Immature natural killer cell (primary cell): Measurements from ENCODE around the gene DYNC1I1. TPM values are rescaled to one million over a fixed set of nuclear protein-coding genes. Genes with fewer than 3 reads are reported as not detected.

Experiments used
- DNase-seq, 3 donors: peaks; one replicate each; pipeline ENCODE4 v3.0.0; 2022; ENCODE audit warnings: mixed read lengths in 1 of 3
- H3K27ac Mint-ChIP-seq, 6 donors: one replicate each; pipeline ENCODE4 v1.8.0; 2020; ENCODE audit warnings: mixed read lengths in 6 of 6, mild to moderate bottlenecking in 5 of 6, inconsistent platforms in 4 of 6, moderate library complexity in 3 of 6
- H3K27me3 Mint-ChIP-seq, 3 donors: one replicate each; pipeline ENCODE4 v1.8.0; 2020 to 2021; ENCODE audit warnings: low read depth in 3 of 3, mild to moderate bottlenecking in 3 of 3, mixed read lengths in 3 of 3, moderate library complexity in 3 of 3, inconsistent platforms in 1 of 3
- H3K36me3 Mint-ChIP-seq, 3 donors: one replicate each; pipeline ENCODE4 v1.8.0; 2020; ENCODE audit warnings: mixed read lengths in 3 of 3, inconsistent platforms in 2 of 3, mild to moderate bottlenecking in 2 of 3
- H3K4me1 Mint-ChIP-seq, 2 donors: one replicate each; pipeline ENCODE4 v1.8.0; 2020; ENCODE audit warnings: inconsistent platforms in 2 of 2, mild to moderate bottlenecking in 2 of 2, mixed read lengths in 2 of 2, moderate library complexity in 1 of 2
- H3K4me3 Mint-ChIP-seq, 5 donors: one replicate each; pipeline ENCODE4 v1.8.0; 2020; ENCODE audit warnings: mild to moderate bottlenecking in 5 of 5, mixed read lengths in 5 of 5, inconsistent platforms in 3 of 5, moderate library complexity in 3 of 5
- H3K9me3 Mint-ChIP-seq, 6 donors: one replicate each; pipeline ENCODE4 v1.8.0; 2020; ENCODE audit warnings: mild to moderate bottlenecking in 6 of 6, mixed read lengths in 6 of 6, inconsistent platforms in 4 of 6, moderate library complexity in 3 of 6
- polyA plus RNA-seq, 3 donors: library from polyadenylated mRNA; unstranded; fragments of 300-500 nt; fragmentation: Illumina TruSeq; gene quantifications; one replicate each; pipeline ENCODE4 v1.2.3, GENCODE V29; 2021

DYNC1I1 gene
- polyA plus RNA-seq, 3 donors from 2014 or later = not detected

- H3K27ac Mint-ChIP-seq = no peak overlapping the region
- no peaks in the 10 kb centered on the region for H3K36me3 Mint-ChIP-seq
- no peak overlapping the region for H3K4me3 Mint-ChIP-seq
- H3K4me1 Mint-ChIP-seq = no peaks in the 10 kb centered on the region
- no peak for DNase-seq
- peaks cover 0 to 7% (median 4%) of the 10 kb centered on the region in 3 donors for H3K27me3 Mint-ChIP-seq
- no peaks in the 10 kb centered on the region for H3K9me3 Mint-ChIP-seq
Measured at GRCh38 chr7:96090756-96091155, 318.4 kb downstream of the DYNC1I1 start.

GRCh38 chr7:96093435-96093834, 321.1 kb downstream of the DYNC1I1 start:
- Mint-ChIP-seq H3K27ac (no peak overlapping the region), H3K27me3 (peaks cover 0 to 7% (median 4%) of the 10 kb centered on the region in 3 donors), H3K36me3 (no peaks in the 10 kb centered on the region), H3K4me1 (no peaks in the 10 kb centered on the region), H3K4me3 (no peak overlapping the region), H3K9me3 (peaks cover 0 to 4% (median under 1%) of the 10 kb centered on the region in 6 donors)
- no peak for DNase-seq

- Mint-ChIP-seq H3K36me3 (no peaks in the 10 kb centered on the region), H3K4me3 (no peak overlapping the region), H3K4me1 (no peaks in the 10 kb centered on the region), H3K27me3 (peaks cover 1 to 3% (median 2%) of the 10 kb centered on the region in 3 donors), H3K27ac (no peak overlapping the region), H3K9me3 (peaks cover 0 to 5% (median 2%) of the 10 kb centered on the region in 6 donors)
- DNase-seq = no peak
Measured at GRCh38 chr7:96097835-96098234, 325.5 kb downstream of the DYNC1I1 start.

- Mint-ChIP-seq H3K36me3 (no peaks in the 10 kb centered on the region), H3K27me3 (peaks cover 0 to 2% (median 1%) of the 10 kb centered on the region in 3 donors), H3K4me3 (no peak overlapping the region), H3K27ac (no peak overlapping the region), H3K9me3 (peaks cover 0 to 5% (median 2%) of the 10 kb centered on the region in 6 donors), H3K4me1 (no peaks in the 10 kb centered on the region)
- no peak for DNase-seq
Measured at GRCh38 chr7:96100737-96101136, 328.4 kb downstream of the DYNC1I1 start.

GRCh38 chr7:96102096-96102811, 329.9 kb downstream of the DYNC1I1 start:
- no peak overlapping the region for H3K27ac Mint-ChIP-seq
- H3K27me3 Mint-ChIP-seq = peaks cover 1 to 2% (median 2%) of the 10 kb centered on the region in 3 donors
- H3K36me3 Mint-ChIP-seq = no peaks in the 10 kb centered on the region
- H3K9me3 Mint-ChIP-seq = peaks cover 0 to 5% (median 2%) of the 10 kb centered on the region in 6 donors
- no peaks in the 10 kb centered on the region for H3K4me1 Mint-ChIP-seq
- no peak for DNase-seq
- H3K4me3 Mint-ChIP-seq = no peak overlapping the region

- no peaks in the 10 kb centered on the region for H3K36me3 Mint-ChIP-seq
- H3K4me3 Mint-ChIP-seq = no peak overlapping the region
- peaks cover 2 to 3% (median 2%) of the 10 kb centered on the region in 3 donors for H3K27me3 Mint-ChIP-seq
- H3K27ac Mint-ChIP-seq = no peak overlapping the region
- H3K9me3 Mint-ChIP-seq = peaks cover 0 to 2% (median under 1%) of the 10 kb centered on the region in 6 donors
- no peaks in the 10 kb centered on the region for H3K4me1 Mint-ChIP-seq
- DNase-seq = no peak
Measured at GRCh38 chr7:96104984-96105383, 332.6 kb downstream of the DYNC1I1 start.

GRCh38 chr7:96111405-96111804, 339.1 kb downstream of the DYNC1I1 start:
- peaks cover 0 to 2% (median 0%) of the 10 kb centered on the region in 6 donors for H3K9me3 Mint-ChIP-seq
- no peak for DNase-seq
- H3K27ac Mint-ChIP-seq = no peak overlapping the region
- H3K36me3 Mint-ChIP-seq = no peaks in the 10 kb centered on the region
- H3K4me1 Mint-ChIP-seq = no peaks in the 10 kb centered on the region
- H3K4me3 Mint-ChIP-seq = no peak overlapping the region
- H3K27me3 Mint-ChIP-seq = peaks cover 2 to 5% (median 2%) of the 10 kb centered on the region in 3 donors

GRCh38 chr7:96114190-96114589, 341.8 kb downstream of the DYNC1I1 start:
- H3K9me3 Mint-ChIP-seq = peaks cover 0 to 1% (median 0%) of the 10 kb centered on the region in 6 donors
- no peaks in the 10 kb centered on the region for H3K36me3 Mint-ChIP-seq
- peaks cover 2 to 3% (median 2%) of the 10 kb centered on the region in 3 donors for H3K27me3 Mint-ChIP-seq
- H3K27ac Mint-ChIP-seq = no peak overlapping the region
- DNase-seq = no peak
- H3K4me3 Mint-ChIP-seq = no peak overlapping the region
- peaks cover 7% of the 10 kb centered on the region in 2 donors for H3K4me1 Mint-ChIP-seq

- no peak overlapping the region for H3K4me3 Mint-ChIP-seq
- H3K27me3 Mint-ChIP-seq = peaks cover 2% of the 10 kb centered on the region in 3 donors
Measured at GRCh38 chr7:96116173-96116572, 343.8 kb downstream of the DYNC1I1 start.

GRCh38 chr7:96118449-96119001, 346.2 kb downstream of the DYNC1I1 start:
- no peak for DNase-seq
- H3K4me3 Mint-ChIP-seq = peak overlapping the region in 2 of 5 donors; percentile 1 to 46
- peak overlapping the region in 2 of 6 donors; percentile 40 to 62 for H3K27ac Mint-ChIP-seq
- H3K27me3 Mint-ChIP-seq = peaks cover 0 to 2% (median 2%) of the 10 kb centered on the region in 3 donors
- H3K36me3 Mint-ChIP-seq = peaks cover 0 to 25% (median 22%) of the 10 kb centered on the region in 3 donors
- H3K9me3 Mint-ChIP-seq = no peaks in the 10 kb centered on the region
- H3K4me1 Mint-ChIP-seq = peaks cover 7 to 11% of the 10 kb centered on the region in 2 donors

More at GRCh38 chr7:96116173-96116572, 343.8 kb downstream of the DYNC1I1 start:
- Mint-ChIP-seq H3K9me3 (peaks cover 0 to under 1% (median 0%) of the 10 kb centered on the region in 6 donors), H3K36me3 (peaks cover 0 to 17% (median 12%) of the 10 kb centered on the region in 3 donors), H3K4me1 (peaks cover 7% of the 10 kb centered on the region in 2 donors), H3K27ac (no peak overlapping the region)
- DNase-seq = no peak

- Mint-ChIP-seq H3K4me3 (no peak overlapping the region), H3K27me3 (peaks cover 0 to 2% (median 0%) of the 10 kb centered on the region in 3 donors), H3K27ac (no peak overlapping the region), H3K9me3 (no peaks in the 10 kb centered on the region), H3K36me3 (peaks cover 0 to 32% (median 24%) of the 10 kb centered on the region in 3 donors), H3K4me1 (peaks cover 7 to 11% of the 10 kb centered on the region in 2 donors)
- DNase-seq = no peak
Measured at GRCh38 chr7:96120445-96121225, 348.3 kb downstream of the DYNC1I1 start.

GRCh38 chr7:96121752-96122151, 349.4 kb downstream of the DYNC1I1 start:
- Mint-ChIP-seq H3K27ac (no peak overlapping the region), H3K9me3 (no peaks in the 10 kb centered on the region), H3K36me3 (peaks cover 0 to 38% (median 34%) of the 10 kb centered on the region in 3 donors), H3K4me1 (peaks cover 7 to 11% of the 10 kb centered on the region in 2 donors), H3K4me3 (peak overlapping the region in 1 of 5 donors; percentile 24), H3K27me3 (no peaks in the 10 kb centered on the region)
- DNase-seq = no peak

- H3K27me3 Mint-ChIP-seq = no peaks in the 10 kb centered on the region
- peaks cover 0 to 39% (median 39%) of the 10 kb centered on the region in 3 donors for H3K36me3 Mint-ChIP-seq
- H3K4me1 Mint-ChIP-seq = peaks cover 7 to 11% of the 10 kb centered on the region in 2 donors
- H3K27ac Mint-ChIP-seq = peak overlapping the region in 1 of 6 donors; percentile 20
- H3K4me3 Mint-ChIP-seq = no peak overlapping the region
- no peak for DNase-seq
- H3K9me3 Mint-ChIP-seq = no peaks in the 10 kb centered on the region
Measured at GRCh38 chr7:96122746-96123145, 350.4 kb downstream of the DYNC1I1 start.
